Activated T-cell treated with anti-CD3 and anti-CD28 coated beads for 4 hours (primary cell): Measurements from ENCODE around the gene DIS3L2.

Source experiments
- DNase-seq: peaks from one replicate; pipeline ENCODE4 v3.0.0-alpha.2; 2020

Gene DIS3L2

GRCh38 chr2:232204457-232204931 lies 243.0 kb downstream of the DIS3L2 start:
- no peak for DNase-seq

- no peak for DNase-seq
These were observed 245.7 kb downstream of the DIS3L2 start for GRCh38 chr2:232207174-232207573.

GRCh38 chr2:232210306-232210705 lies 248.8 kb downstream of the DIS3L2 start:
- DNase-seq = no peak

GRCh38 chr2:232211743-232212686 lies 250.5 kb downstream of the DIS3L2 start:
- no peak for DNase-seq

- no peak for DNase-seq
These were observed 251.7 kb downstream of the DIS3L2 start for GRCh38 chr2:232213176-232213575.

- DNase-seq = no peak
These were observed 252.5 kb downstream of the DIS3L2 start for GRCh38 chr2:232214053-232214452.

GRCh38 chr2:232216028-232216427 lies 254.5 kb downstream of the DIS3L2 start:
- no peak for DNase-seq

GRCh38 chr2:232218778-232219495 lies 257.4 kb downstream of the DIS3L2 start:
- no peak for DNase-seq

GRCh38 chr2:232219496-232219870 lies 258.0 kb downstream of the DIS3L2 start:
- DNase-seq = no peak

- DNase-seq = no peak
These were observed 258.4 kb downstream of the DIS3L2 start for GRCh38 chr2:232219932-232220331.

GRCh38 chr2:232225429-232225828 lies 263.9 kb downstream of the DIS3L2 start:
- no peak for DNase-seq

GRCh38 chr2:232225895-232226294 lies 264.4 kb downstream of the DIS3L2 start:
- no peak for DNase-seq

- DNase-seq = no peak
These were observed 266.8 kb downstream of the DIS3L2 start for GRCh38 chr2:232228332-232228731.

- DNase-seq = no peak
These were observed 267.7 kb downstream of the DIS3L2 start for GRCh38 chr2:232228971-232229894.

GRCh38 chr2:232229911-232230310 lies 268.4 kb downstream of the DIS3L2 start:
- no peak for DNase-seq

GRCh38 chr2:232230560-232230959 lies 269.0 kb downstream of the DIS3L2 start:
- no peak for DNase-seq

- no peak for DNase-seq
These were observed 270.0 kb downstream of the DIS3L2 start for GRCh38 chr2:232231554-232231953.

GRCh38 chr2:232232915-232233314 lies 271.4 kb downstream of the DIS3L2 start:
- DNase-seq = no peak

GRCh38 chr2:232234922-232235615 lies 273.6 kb downstream of the DIS3L2 start:
- no peak for DNase-seq

- DNase-seq = no peak
These were observed 274.2 kb downstream of the DIS3L2 start for GRCh38 chr2:232235716-232236115.

- no peak for DNase-seq
These were observed 274.7 kb downstream of the DIS3L2 start for GRCh38 chr2:232236200-232236599.

- no peak for DNase-seq
These were observed 276.0 kb downstream of the DIS3L2 start for GRCh38 chr2:232237464-232237863.
